Caco-2 (cell line): ENCODE measurements around the gene BRIP1. TPM values are rescaled to one million over a fixed set of nuclear protein-coding genes. Genes with fewer than 3 reads are reported as not detected.

ENCODE experiments used
- BruUV-seq: library from RNA; stranded (reverse); fragments of 400-500 nt; replicated peaks from 2 replicates; lab custom pipeline; 2021; lab: Mats Ljungman, UMichigan
- CTCF ChIA-PET: fragments of 300-600 bp; sonication (Branson Sonifier 250); formaldehyde crosslinking; loops from one replicate; lab custom pipeline; 2022; ENCODE audit warnings: antibody characterized with exemption; lab: Charles Lee
- POLR2A ChIA-PET: fragments of 300-600 bp; sonication (Branson Sonifier 250); formaldehyde crosslinking; loops from one replicate; lab custom pipeline; 2022; ENCODE audit warnings: antibody characterized with exemption; lab: Charles Lee
- DNase-seq, 2 experiments: peaks; one replicate each; pipeline versions ENCODE4 v3.0.0 to v3.0.0-alpha.2; 2020 to 2022
- H3K27me3 ChIP-seq: replicated peaks from 2 replicates; pipeline ENCODE4 v1.6.0; 2011; ENCODE audit warnings: low read length; ENCODE audit not compliant: control insufficient read depth, insufficient read depth
- H3K36me3 ChIP-seq: 2 replicates; pipeline ENCODE4 v1.5.1; 2011; ENCODE audit warnings: low read length; ENCODE audit not compliant: control insufficient read depth, insufficient read depth
- H3K4me1 ChIP-seq: fragments of 250-450 bp; sonication (Bioruptor Pico); 2 replicates; pipeline ENCODE4 v1.5.1; 2020; ENCODE audit warnings: mild to moderate bottlenecking
- H3K4me3 ChIP-seq: 2 replicates; pipeline ENCODE4 v1.5.1; 2011; ENCODE audit warnings: low read depth, mild to moderate bottlenecking, control low read depth, low read length
- H3K9me3 ChIP-seq: fragments of 250-450 bp; sonication (Bioruptor Pico); 2 replicates; pipeline ENCODE4 v1.5.1; 2020; ENCODE audit warnings: mild to moderate bottlenecking, moderate library complexity
- H3K27ac Mint-ChIP-seq: one replicate; pipeline ENCODE4 v1.8.0; 2022; ENCODE audit warnings: mixed read lengths; ENCODE audit not compliant: unreplicated experiment
- H3K27me3 Mint-ChIP-seq: one replicate; pipeline ENCODE4 v1.8.0; 2022; ENCODE audit warnings: mixed read lengths; ENCODE audit not compliant: insufficient read depth, unreplicated experiment
- H3K36me3 Mint-ChIP-seq: one replicate; pipeline ENCODE4 v1.8.0; 2022; ENCODE audit warnings: mild to moderate bottlenecking, mixed read lengths; ENCODE audit not compliant: insufficient read depth, unreplicated experiment
- H3K4me1 Mint-ChIP-seq: one replicate; pipeline ENCODE4 v1.8.0; 2022; ENCODE audit warnings: low read depth, mixed read lengths; ENCODE audit not compliant: unreplicated experiment
- H3K4me3 Mint-ChIP-seq: one replicate; pipeline ENCODE4 v1.8.0; 2022; ENCODE audit warnings: mild to moderate bottlenecking, moderate library complexity, mixed read lengths; ENCODE audit not compliant: unreplicated experiment
- H3K9me3 Mint-ChIP-seq: one replicate; pipeline ENCODE4 v1.8.0; 2022; ENCODE audit warnings: mixed read lengths; ENCODE audit not compliant: unreplicated experiment
- CTCF ChIP-seq, 2 experiments: fragments of 200-600 bp in 1 of 2; IDR thresholded peaks; 1 replicate in 1 of 2; 2 replicates in 1 of 2; pipeline versions ENCODE4 v1.5.1 to v1.8.0; 2011 to 2022; ENCODE audit warnings: antibody characterized with exemption in 1 of 2, control low read depth in 1 of 2, inconsistent platforms in 1 of 2, low read depth in 1 of 2, low read length in 1 of 2, mild to moderate bottlenecking in 1 of 2, moderate library complexity in 1 of 2; ENCODE audit not compliant: insufficient read depth in 1 of 2, severe bottlenecking in 1 of 2, unreplicated experiment in 1 of 2
- intact Hi-C: fragments of 100-400 bp; cut with micrococcal nuclease; formaldehyde crosslinking; loops from one replicate; pipeline ENCODE4 v1.10.0; 2022; ENCODE audit not compliant: unreplicated experiment
- total RNA-seq: library from RNA; stranded (reverse); gene quantifications from 2 replicates; pipeline ENCODE4 v1.2.3, GENCODE V29; 2022

BRIP1 gene
- total RNA-seq, 1 experiment from 2014 or later: 18.3 TPM

GRCh38 chr17:61758430-61758829, 104.9 kb downstream of the BRIP1 start:
- H3K9me3 Mint-ChIP-seq: peaks cover 16% of the 10 kb centered on the region
- H3K4me3 Mint-ChIP-seq: no peak overlapping the region
- Histone ChIP-seq H3K27me3 (no peaks in the 10 kb centered on the region), H3K9me3 (0 out of 2 replicates have a peak, but pooled peaks cover 6% of the 10 kb centered on the region), H3K4me3 (no peak overlapping the region), H3K4me1 (no peaks in the 10 kb centered on the region), H3K36me3 (no peaks in the 10 kb centered on the region; the same call in 1 of the 2 replicates)
- no peak for TF ChIP-seq CTCF (IDR thresholded peaks at IDR 0.05; ENCODE audit: insufficient read depth in 1 of 2, low read depth in 1 of 2, low read length in 1 of 2, severe bottlenecking in 1 of 2, unreplicated experiment in 1 of 2)
- H3K27ac Mint-ChIP-seq: no peak overlapping the region
- no peak for DNase-seq
- H3K4me1 Mint-ChIP-seq: no peaks in the 10 kb centered on the region
- no peaks in the 10 kb centered on the region for H3K27me3 Mint-ChIP-seq
- intact Hi-C loops: no loop called here
- peaks cover 16% of the 10 kb centered on the region for H3K36me3 Mint-ChIP-seq
- ChIA-PET CTCF (no interaction called here), POLR2A (no interaction called here)
- BruUV-seq: no TSS peak

- peaks cover 12% of the 10 kb centered on the region for H3K9me3 Mint-ChIP-seq
- no peak for DNase-seq
- no peaks in the 10 kb centered on the region for H3K4me1 ChIP-seq
- H3K9me3 ChIP-seq: 0 out of 2 replicates have a peak, but pooled peaks cover 2% of the 10 kb centered on the region
- TF ChIP-seq CTCF (IDR thresholded peaks at IDR 0.05; ENCODE audit: insufficient read depth in 1 of 2, low read depth in 1 of 2, low read length in 1 of 2, severe bottlenecking in 1 of 2, unreplicated experiment in 1 of 2): no peak
- no peak overlapping the region for H3K27ac Mint-ChIP-seq
- H3K36me3 Mint-ChIP-seq: peaks cover 16% of the 10 kb centered on the region
- BruUV-seq: no TSS peak
- intact Hi-C loops: no loop called here
- H3K4me1 Mint-ChIP-seq: no peaks in the 10 kb centered on the region
- ChIA-PET POLR2A (no interaction called here), CTCF (no interaction called here)
- H3K27me3 Mint-ChIP-seq: no peaks in the 10 kb centered on the region
- H3K27me3 ChIP-seq: no peaks in the 10 kb centered on the region
- H3K4me3 ChIP-seq: no peak overlapping the region
- no peak overlapping the region for H3K4me3 Mint-ChIP-seq
- H3K36me3 ChIP-seq: no peaks in the 10 kb centered on the region; the same call in 1 of the 2 replicates
These were observed 106.2 kb downstream of the BRIP1 start for GRCh38 chr17:61757168-61757567.

DNA sequence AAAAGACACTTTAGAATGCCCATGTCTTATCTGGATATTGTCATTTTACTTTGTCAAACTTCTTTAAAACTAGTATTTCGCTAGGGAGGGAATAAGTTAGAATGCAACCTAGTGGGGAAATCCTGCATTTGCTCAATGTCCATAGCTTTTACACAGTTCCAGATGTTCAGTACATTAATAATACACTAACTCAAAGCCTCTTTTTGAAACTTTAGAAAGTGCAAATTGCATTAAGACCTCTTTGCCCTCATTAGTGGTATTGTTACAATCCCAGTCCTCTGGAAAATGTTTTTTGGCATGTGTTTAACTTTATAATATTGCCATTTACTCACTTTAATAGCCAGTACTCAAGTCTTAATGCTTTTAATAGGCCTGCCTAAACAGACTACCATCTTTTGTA, 106.8 kb downstream of the BRIP1 start:
- BruUV-seq: no TSS peak
- POLR2A ChIA-PET: no interaction called here
- intact Hi-C loops: no loop called here
- Mint-ChIP-seq H3K27ac (no peak overlapping the region), H3K9me3 (peaks cover 6% of the 10 kb centered on the region), H3K4me3 (no peak overlapping the region), H3K36me3 (peaks cover 10% of the 10 kb centered on the region), H3K27me3 (no peaks in the 10 kb centered on the region), H3K4me1 (no peaks in the 10 kb centered on the region)
- CTCF ChIA-PET: no interaction called here
- DNase-seq: no peak
- no peaks in the 10 kb centered on the region; the same call in 1 of the 2 replicates for H3K36me3 ChIP-seq
- H3K4me3 ChIP-seq: no peak overlapping the region
- H3K27me3 ChIP-seq: no peaks in the 10 kb centered on the region
- no peak for TF ChIP-seq CTCF (IDR thresholded peaks at IDR 0.05; ENCODE audit: insufficient read depth in 1 of 2, low read depth in 1 of 2, low read length in 1 of 2, severe bottlenecking in 1 of 2, unreplicated experiment in 1 of 2)
- H3K9me3 ChIP-seq: no peaks in the 10 kb centered on the region
- H3K4me1 ChIP-seq: no peaks in the 10 kb centered on the region
